TTC549 (cell line): ENCODE measurements around the gene EID3.
"Not testable (repeated sequence)": the region's sequence is repeated elsewhere in the genome, so short reads cannot be mapped to it uniquely, and the experiment has no call there.

Experiments
- FAIRE-seq: peaks from 2 replicates; lab custom pipeline; 2012; peaks lifted over from hg19 to GRCh38; lab: Jason Lieb, UNC

Gene EID3

DNA sequence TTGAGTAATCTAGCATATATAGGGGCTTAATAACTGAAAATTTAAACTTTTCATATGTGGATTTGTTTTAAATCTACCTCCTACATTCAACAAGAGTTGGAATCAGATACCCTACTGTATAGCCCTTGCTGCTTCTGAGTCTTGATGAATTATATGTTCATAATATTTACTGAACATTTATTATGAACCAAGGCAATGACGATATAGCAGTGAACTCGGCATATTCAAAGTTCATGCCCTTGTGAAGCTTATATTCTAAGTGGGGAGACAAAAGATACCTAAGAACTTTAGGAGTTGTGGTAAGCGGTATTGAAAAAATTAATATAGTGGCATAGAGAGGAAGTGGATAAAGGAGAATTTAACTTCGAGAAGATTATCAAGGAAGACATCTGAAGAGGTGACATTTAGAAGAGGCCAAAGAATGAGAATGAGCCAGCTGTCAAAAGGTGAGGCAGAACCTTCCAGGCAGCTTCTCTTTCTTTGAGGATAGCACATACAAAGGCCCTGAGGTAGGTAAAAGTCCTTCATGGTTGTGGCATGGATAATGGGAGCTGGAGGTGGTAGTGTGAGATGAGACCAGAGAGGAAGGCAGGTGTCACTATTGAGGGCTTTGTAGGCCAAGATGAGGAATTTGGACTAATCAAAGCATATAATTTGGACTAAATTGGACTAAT, 10.2 kb downstream of the EID3 start:
- no peak for FAIRE-seq

DNA sequence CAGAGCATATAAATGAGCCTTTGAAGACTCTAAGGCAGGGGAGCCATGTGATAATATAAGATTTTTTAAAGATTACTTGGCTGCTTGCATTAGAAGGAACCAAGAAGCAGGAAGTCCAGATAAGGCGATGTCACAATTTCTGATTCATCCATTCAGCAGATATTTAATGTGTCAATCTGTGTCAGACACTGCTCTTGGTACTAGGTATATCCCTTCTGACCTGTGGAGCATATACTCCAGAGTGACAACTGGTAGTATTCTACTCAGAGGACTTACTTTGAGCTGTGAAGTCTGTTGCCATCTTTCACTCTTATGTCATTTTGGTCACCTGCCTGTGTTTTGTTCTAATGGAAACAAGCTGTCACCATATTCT, 10.7 kb downstream of the EID3 start:
- no peak for FAIRE-seq

DNA sequence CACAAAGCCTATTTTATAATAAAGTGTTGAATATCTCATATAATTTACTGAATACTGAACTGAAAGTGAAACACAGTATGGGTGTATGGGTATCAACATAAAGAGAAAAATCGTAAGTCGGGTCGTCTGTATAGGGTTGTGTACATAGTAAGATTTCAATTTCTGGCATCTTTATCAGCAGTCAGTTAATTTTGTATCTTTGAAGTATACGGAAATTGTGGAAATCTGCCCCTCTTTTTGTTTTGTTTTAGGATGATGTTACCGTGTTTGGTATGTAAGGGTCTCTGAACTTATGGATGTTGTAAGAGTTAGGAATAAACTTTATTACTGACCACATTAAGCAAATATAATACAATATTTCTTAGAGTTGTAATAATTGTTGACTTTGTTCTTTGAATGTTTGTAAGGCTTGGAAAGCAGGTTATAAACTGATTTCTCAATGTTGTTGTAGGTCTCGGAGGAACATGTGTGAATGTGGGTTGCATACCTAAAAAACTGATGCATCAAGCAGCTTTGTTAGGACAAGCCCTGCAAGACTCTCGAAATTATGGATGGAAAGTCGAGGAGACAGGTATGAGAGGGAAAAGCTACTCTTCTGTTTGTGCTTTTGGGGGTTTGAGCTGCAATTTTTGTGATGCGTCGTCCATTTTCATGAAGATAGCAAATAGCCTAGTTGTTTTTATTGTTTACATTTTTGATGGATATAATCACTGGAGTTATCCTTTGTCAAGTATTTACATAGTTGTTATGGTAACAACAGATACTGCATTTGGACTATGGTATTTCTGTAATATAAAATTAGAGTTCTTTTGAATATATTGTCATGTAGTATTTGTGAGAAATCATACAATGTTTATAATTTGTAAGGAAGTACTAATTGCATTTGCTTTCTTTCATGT, 12.0 kb downstream of the EID3 start:
- no peak for FAIRE-seq

DNA sequence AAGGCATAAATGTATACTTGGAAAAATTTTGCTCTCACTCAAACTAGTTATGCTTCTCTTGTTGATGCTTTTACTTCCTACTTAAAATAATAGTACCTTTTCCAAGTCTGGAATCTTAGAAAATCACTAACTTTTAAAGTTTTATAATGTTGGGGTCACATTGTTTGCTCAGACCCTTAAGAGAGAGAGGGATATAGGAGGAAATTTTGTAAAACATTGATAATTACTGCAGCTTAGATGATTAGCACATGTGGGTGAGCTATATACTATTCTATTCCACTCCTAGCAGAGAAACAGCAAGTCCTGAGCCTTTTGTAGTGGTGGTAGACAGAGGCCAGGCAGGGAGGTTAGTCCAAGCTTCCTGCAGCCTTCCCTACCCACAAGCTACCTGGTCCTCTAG, 13.4 kb downstream of the EID3 start:
- no peak for FAIRE-seq

DNA sequence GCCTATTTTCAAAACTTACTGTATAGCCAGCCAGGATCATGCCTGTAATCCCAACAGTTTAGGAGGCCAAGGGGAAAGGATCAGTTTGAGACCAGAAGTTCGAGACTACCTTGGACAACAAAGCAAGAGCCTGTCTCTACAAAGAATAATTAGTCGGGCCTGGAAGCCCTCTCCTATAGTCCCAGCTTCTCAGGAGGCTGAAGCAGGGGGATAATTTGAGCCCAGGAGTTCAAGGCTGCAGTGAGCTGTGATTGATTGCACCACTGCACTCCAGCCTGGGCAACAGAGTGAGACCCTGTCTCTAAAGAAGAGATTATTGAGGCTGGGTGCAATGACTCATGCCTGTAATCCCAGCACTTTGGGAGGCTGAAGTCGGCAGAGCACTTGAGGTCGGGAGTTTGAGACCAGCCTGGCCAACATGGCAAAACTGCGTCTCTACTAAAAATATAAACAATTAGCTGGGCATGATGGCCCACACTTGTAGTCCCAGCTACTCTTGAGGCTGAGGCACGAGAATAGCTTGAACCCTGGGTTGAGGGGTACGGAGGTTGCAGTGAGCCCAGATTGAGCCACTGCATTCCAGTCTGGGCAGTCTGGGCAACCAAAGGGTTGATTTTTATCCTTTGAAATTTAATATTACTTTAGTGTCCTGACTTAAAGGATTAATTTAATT, 14.1 kb downstream of the EID3 start:
- FAIRE-seq, result no peak

DNA sequence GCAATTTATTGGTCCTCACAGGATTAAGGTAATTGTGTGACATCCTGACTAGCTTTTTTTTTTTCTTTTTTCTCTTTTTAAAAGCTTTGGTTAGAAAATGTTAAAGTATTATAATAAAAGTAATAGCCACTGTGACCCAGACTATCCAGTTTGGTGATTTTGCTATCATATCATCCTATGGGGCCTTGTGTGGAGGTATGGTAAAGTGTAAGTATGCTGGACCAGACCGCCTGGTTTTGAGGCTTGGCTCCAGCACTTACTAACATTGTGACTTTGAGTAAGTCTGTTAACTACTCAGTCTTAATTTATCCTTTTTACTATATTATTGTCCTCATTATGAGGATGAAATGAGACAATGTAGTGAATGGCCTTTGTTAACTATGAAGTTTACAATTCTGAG, 15.5 kb downstream of the EID3 start:
- no peak for FAIRE-seq

DNA sequence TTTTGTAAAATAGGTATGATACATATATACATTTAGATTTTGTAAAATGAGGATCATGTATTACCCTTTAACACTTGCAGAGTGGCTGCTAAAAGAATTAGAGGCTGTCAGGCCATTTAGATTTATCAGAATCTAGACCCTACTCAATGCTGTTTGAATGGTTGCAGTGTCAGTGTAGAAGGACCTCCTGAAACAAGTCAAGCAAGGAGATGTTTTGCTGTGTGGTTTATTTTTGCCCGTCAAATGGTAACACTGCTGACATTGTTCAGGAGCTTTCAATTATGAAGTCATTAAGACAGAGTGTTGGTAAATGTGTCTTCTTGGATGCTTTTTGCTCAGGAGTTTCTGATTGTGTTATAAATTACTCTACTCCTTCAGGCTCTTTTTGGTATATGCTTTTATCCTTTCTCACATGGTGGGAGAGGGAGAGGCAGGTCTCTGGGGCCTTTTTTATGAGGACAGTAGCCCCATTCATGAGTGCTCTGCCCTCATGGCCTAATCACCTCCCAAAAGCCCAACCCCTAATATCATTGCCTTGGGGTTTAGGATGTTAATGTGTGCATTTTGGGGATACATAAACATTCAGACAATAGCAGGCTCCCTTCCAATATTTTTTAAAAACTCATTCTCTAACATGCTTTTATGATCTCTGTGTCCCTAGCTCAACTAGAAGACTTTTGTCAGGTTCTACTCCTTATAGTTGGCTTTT, 16.5 kb downstream of the EID3 start:
- FAIRE-seq, result no peak

DNA sequence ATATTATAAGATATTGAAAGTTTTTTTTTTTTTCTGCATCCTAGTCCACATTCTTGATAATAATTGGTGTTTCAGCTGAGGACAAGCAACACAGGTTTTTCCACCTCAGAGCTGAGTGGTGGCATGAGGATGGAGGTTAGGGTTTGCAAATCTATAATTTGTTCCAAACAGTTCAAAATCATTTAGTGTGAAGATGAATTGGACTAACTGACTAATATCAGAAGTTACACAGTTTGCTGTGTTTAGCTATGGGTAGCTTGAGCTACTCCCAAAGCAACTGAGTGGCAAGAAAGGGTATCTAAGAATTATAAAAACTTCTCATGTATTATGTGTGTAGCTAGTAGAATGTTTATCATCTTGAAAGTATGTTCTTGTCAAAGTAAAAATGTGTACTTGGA, 17.1 kb downstream of the EID3 start:
- FAIRE-seq, result no peak

DNA sequence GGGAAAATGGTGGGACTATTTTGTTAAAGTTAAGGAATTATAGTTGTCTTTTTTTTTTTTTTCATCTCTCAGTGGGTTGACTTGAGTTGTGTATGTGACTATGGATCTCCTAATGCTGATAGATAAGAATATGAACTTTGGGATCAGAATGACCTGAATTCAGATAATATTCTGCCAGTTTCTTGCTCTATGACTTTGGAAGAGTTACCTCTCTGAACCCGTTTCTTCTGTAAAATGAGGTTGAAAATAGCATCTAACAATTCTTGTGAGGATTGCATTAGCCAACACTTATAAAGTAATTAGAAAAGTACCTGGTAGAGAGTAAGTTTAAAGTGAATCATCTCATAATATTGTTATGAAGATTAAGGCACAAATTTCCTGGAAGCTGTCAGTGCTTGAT, 18.4 kb downstream of the EID3 start:
- no peak for FAIRE-seq

DNA sequence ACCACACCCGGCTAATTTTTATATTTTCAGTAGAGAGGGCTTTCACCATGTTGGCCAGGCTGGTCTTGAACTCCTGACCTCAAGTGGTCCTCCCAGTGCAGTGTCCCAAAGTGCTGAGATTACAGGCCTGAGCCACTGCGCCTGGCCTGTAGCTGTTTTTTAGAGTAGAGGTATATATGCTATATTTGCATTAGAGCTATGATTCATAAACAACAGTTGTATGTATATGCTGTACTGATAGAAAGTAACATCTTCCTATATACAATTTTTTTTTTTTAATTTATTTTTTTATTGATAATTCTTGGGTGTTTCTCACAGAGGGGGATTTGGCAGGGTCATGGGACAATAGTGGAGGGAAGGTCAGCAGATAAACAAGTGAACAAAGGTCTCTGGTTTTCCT, 19.0 kb downstream of the EID3 start:
- not testable (repeated sequence) for FAIRE-seq

DNA sequence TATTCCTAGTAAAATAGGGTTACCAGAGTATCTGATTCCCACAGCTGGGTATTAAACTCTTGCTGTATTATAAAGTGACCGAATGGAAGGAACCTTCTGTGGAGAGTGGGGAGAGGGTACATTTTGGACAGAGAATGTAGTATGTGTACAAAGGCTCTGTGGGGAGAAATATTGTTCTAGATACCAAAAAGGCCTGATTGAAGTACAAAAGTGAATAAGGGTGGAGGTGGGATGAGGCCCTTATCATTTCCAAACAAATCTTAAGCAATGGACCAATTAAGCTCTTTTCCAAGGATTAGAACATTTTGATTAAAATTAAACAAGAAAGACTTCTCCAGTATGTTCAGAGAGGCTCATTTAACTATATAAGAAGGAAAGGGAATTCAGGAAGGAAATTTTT, 20.4 kb downstream of the EID3 start:
- no peak for FAIRE-seq

DNA sequence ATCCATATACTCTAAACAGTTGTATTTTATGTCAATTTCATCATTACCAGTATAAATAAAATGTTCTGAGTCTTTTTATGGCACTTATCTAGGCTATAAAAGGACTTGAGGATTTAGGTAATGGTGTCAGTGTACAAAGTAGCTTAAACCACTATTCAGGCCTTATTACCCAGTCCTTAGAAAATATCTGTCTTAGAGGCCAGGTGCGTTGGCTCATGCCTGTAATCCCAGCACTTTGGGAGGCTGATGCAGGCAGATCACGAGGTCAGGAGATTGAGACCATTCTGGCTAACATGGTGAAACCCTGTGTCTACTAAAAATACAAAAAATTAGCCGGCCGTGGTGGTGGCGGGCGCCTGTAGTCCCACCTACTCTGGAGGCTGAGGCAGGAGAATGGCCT, 24.7 kb downstream of the EID3 start:
- FAIRE-seq, result not testable (repeated sequence)

DNA sequence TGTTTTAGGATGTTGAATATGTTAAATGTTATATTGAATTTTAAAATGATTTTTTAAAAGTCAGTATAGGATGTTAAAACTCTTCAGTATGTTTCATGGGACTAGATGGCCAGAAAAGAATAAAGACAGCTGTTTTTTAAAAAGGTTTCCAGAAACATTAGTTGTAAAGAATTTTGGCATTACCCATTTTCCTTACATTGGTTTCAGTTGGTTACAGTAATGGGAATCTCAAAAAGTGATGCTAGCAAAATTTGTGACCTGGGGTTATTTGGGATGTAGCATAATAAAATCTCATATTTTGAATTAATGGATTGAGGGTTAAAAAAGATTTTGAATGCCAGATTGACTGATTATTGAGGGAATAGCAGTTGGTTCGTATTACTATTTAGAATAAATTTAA, 25.3 kb downstream of the EID3 start:
- no peak for FAIRE-seq

DNA sequence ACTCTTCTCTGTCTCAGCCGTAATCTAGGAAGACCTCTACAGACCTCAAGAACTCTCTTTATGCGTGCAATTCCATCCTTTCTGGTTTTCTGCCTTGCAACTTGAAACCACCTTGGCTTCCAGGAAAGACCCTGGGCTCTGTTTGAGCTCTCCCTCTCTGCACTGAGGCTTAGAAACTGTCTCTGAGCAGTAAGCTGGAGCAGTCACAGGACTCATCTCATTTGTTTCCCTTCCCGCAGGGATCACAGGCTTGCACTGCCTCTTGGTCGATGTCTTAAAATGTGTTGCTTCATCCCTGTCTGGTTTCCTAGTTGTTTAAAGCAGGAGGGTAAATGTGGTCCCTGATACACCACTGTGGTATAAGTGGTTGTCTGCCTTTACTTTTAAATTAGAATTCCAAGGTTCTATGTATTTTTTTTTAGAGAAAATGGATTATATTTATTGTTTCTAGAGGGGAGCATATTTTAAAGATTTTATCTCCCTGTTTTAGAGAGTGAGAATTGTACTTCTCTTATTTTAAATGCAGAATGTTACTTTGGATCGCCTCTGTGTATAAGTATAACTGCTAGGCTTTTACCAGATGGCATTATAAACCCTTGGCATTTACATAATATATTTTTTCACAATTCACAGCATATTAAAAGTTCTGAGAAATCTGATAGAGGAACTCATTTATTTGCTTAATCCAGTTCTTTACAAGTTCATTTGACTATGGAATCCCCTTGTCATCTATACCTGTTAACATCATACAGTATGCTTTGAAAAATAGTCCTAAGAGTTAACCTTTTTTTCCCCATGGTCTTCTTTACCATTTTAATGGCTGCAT, 26.4 kb downstream of the EID3 start:
- FAIRE-seq, result no peak

DNA sequence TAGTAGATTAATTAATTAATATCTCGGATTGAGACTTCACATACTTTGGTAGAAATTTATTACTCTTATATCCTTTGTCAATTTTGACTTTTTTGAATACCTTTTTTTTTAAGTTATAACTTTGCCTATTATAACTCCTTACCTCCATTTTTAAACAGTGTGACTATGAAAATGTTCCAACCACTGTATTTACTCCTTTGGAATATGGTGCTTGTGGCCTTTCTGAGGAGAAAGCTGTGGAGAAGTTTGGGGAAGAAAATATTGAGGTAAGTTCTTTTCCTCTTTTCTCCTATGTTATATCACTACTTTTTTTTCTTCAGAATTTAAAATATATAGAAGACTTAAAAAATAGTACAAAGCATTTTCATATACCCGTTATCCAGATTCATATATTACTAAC, 27.8 kb downstream of the EID3 start:
- FAIRE-seq, result no peak

DNA sequence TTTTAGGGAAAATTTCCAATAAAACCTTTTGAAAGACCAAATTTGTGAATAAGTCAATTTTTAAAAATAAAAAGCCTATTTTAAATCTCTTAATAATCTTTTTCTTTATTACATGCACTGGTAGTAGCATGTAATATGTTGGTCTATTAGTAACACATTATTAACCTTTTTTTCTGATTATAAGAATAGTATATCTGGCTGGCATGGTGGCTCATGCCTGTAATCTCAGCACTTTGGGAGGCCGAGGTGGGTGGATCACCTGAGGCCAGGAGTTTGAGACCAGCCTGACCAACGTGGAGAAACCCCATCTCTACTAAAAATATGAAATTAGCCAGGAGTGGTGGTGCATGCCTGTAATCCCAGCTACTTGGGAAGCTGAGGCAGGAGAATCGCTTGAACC, 28.7 kb downstream of the EID3 start:
- not testable (repeated sequence) for FAIRE-seq

DNA sequence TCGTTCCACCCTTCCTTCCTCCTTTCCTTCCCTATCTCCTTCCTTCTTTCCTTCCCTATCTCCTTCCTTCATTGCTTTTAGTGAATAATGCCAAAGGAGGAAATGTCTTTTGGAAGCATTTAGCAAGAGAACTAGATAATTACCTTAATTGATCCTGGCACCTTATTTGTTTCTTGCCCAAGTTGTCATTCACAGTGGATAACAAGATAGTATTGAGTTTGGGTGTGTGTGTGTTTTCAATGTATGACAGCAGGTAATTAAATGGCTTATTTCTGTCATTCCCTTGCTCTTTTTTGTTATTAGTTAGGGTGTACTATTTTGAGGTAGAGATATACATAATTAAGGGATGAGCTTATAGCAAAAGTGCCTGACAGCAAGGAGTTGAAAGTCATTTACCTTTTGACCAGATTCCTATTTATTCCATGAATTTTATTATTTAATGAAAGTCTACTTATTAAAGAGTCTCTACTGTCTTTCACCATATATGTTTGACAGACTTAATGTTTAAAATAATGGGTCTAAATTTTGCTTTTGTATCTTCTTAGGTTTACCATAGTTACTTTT, 30.2 kb downstream of the EID3 start:
- FAIRE-seq, result no peak

DNA sequence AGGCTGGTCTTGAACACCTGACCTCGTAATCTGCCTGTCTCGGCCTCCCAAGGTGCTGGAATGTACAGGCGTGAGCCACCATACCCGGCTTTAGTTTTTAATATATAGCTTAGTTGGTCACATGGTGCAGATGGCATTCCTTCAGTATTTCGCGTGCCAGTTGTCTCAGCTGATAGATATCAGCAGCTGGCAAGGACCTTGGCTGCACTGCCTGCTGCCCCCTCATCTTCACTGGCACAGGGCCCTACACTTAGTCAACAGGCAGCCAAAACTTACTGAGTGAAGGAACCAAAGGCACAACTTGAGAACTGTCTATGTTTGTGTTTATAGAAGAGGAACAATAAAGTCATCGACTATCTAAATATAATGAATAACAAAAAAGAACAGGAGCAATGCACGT, 31.0 kb downstream of the EID3 start:
- no peak for FAIRE-seq

DNA sequence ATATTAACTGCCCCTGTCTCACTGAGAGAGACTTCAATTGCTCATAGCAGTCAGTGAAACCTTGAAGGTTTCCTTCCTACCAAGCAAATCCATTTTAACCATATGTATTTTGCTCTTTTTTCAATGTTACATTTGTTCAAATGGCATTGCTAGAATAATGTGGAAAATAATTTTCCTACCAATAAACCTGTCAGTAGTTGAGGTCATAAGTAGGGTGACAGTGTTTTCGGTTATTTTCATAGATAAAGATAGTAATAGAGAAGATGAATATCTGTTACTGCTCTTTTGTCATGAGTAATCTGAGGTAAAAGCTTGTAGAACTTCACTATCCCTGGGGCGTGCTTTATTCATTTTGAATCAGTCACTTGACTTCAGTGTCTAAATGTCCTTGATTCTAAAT, 32.6 kb downstream of the EID3 start:
- FAIRE-seq, result no peak

DNA sequence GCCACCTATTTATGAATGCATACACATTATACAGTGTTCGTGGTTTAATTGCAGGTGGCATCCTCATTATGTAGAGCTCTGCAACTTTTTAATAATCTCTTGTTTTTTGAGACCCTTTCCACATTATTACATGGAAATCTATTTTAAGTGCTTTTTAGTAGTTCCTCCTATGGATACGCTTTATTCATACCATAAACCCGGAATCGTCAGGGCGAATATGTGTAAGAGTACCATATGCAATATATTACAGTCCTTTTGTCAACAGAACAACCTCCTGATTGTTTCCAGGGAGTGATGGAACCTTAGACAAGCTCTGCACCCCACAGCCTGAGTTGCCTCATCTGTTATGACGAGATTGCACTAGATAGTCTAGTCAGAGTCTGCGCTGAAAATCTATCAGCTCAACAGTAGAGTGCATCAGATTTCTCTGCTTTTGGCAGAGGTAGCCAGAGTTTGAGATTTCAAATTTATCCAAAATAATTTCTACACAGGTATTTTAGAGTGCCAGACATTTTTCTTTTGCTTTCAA, 33.6 kb downstream of the EID3 start:
- FAIRE-seq, result no peak

DNA sequence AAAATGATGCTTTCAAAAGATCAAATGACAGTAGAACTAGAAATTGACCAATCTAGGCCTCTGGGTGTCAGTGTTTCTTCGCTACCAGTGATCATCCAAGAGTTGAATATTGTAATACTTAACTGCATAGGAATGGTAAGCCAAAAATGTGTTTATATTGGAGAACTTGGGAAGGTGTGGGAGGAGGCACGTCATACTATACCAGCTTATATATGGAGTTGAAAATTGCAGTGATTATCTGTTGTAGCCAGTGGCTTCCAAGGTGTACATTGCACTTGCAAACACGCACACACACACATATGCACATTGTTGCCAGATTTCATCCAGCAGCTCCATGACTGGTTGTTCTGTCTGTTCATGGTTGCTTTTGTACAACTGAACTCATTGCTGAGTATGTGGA, 36.1 kb downstream of the EID3 start:
- FAIRE-seq, result no peak
